Activated naive CD4-positive, alpha-beta T cell treated with anti-CD3 and anti-CD28 coated beads, Interleukin-2, amount 10 ng/mL, durations not matched to agents 7 days and 5 days (primary cell): Measurements from ENCODE around the gene NSMF.

Experiments used
- CTCF ChIA-PET: fragments of 350-600 bp; sonication (Branson Sonifier 250); formaldehyde crosslinking; loops from one replicate; lab custom pipeline; 2021; ENCODE audit warnings: antibody characterized with exemption; lab: Charles Lee
- DNase-seq: peaks from one replicate; pipeline ENCODE4 v3.0.0-alpha.2; 2020
- H3K27ac Mint-ChIP-seq: one replicate; pipeline ENCODE4 v1.8.0; 2021; ENCODE audit warnings: mild to moderate bottlenecking, moderate library complexity, mixed read lengths
- H3K27me3 Mint-ChIP-seq: one replicate; pipeline ENCODE4 v1.8.0; 2021; ENCODE audit warnings: mild to moderate bottlenecking, mixed read lengths
- H3K36me3 Mint-ChIP-seq: one replicate; pipeline ENCODE4 v1.8.0; 2021; ENCODE audit warnings: mixed read lengths
- H3K4me1 Mint-ChIP-seq: one replicate; pipeline ENCODE4 v1.8.0; 2021; ENCODE audit warnings: mixed read lengths
- H3K4me3 Mint-ChIP-seq: one replicate; pipeline ENCODE4 v1.8.0; 2021; ENCODE audit warnings: mild to moderate bottlenecking, moderate library complexity, mixed read lengths
- H3K9me3 Mint-ChIP-seq: one replicate; pipeline ENCODE4 v1.8.0; 2021; ENCODE audit warnings: mixed read lengths

The NSMF gene

DNA sequence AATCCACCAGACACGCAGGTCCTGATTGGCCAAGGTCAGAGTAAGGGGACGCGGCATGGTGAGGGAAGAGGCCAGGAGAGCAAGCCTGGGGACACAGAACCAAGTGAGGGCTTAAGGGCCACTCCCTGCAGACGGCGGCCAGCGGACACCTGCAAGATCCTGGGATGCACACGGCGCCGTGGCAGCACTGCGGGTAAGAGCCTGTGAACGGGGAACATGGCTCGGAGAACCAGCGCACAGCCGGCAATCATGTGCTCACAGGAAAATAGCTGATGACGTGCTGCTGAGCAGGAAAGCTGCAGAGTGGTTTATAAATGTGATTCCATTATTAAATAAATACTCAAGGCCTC lies 27.0 kb upstream of the NSMF start:
- Mint-ChIP-seq H3K36me3 (no peaks in the 10 kb centered on the region), H3K27me3 (no peaks in the 10 kb centered on the region), H3K4me3 (no peak overlapping the region), H3K27ac (no peak overlapping the region), H3K4me1 (peaks cover 15% of the 10 kb centered on the region), H3K9me3 (no peaks in the 10 kb centered on the region)
- CTCF ChIA-PET = no interaction called here
- no peak for DNase-seq

DNA sequence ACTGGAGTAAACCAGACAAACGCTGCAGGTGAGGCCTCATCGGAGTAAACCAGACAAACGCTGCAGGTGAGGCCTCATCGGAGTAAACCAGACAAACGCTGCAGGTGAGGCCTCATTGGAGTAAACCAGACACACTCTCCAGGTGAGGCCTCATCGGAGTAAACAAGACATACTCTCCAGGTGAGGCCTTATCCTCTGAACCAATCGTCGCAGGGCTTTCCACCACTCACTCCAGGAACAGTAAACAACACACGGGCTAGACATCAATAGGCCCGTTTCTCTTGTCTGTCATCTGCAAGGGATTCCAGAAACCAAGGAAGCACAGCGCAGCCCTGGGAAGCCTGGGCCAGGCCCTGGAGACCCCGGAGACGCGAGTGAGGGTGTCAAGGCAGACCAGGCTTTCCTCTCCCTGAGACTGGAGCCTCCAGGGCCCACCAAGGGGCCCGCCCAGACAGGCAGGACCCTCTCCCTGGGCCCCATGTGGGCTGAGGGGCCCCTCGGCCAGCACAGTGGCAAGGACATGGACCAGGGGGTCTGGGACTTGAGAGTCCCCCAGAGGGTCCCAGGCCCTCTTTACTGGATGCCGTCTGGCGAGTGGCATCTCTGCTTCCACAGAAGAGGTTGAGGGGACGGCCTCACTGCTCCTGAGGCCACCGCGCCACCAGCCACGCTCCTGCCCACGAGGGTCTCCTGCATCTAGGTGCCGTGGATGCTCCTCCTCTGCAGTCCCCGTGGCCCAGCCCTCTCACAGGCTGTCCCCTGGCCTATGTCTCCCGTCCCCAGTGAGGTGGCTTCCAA lies 26.4 kb upstream of the NSMF start:
- Mint-ChIP-seq H3K9me3 (no peaks in the 10 kb centered on the region), H3K4me1 (peaks cover 12% of the 10 kb centered on the region), H3K4me3 (no peak overlapping the region), H3K27ac (no peak overlapping the region), H3K27me3 (no peaks in the 10 kb centered on the region), H3K36me3 (no peaks in the 10 kb centered on the region)
- DNase-seq = no peak
- CTCF ChIA-PET = no interaction called here

DNA sequence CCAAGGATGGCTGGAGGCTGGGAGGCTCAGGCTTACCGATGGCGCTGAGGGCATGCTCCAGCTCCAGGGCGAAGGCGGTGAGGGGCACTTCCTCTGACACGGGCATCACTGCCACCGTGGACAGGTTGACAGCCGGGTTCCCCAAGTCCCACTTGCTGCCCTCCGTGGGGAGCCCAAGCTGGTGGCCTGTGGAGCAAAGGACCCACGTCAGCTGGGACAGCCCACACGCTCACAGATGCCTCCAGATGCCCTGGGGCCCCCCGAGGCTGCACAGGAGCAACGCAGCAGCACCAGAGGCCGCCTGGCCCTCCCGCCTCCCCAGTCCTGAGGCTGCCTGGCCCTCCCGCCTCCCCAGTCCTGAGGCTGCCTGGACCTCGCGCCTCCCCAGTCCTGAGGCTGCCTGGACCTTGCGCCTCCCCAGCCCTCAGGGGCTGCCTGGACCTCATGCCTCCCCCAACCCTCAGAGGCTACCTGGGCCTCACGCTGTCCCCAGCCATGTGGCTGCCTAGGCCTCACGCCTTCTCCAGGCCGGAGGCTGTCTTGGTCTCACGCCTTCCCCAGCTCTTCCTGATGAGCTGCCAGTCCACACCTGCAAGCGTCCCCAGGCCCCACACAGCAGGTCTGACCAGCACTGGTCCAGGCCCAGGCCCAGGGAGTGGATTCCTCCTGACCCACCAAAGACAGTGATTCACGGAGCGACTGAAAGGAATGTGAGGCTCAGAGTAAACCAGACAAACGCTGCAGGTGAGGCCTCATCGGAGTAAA lies 25.6 kb upstream of the NSMF start:
- no peaks in the 10 kb centered on the region for H3K27me3 Mint-ChIP-seq
- CTCF ChIA-PET = no interaction called here
- no peaks in the 10 kb centered on the region for H3K9me3 Mint-ChIP-seq
- no peak for DNase-seq
- H3K4me3 Mint-ChIP-seq = no peak overlapping the region
- H3K27ac Mint-ChIP-seq = no peak overlapping the region
- no peaks in the 10 kb centered on the region for H3K36me3 Mint-ChIP-seq
- peaks cover 10% of the 10 kb centered on the region for H3K4me1 Mint-ChIP-seq

DNA sequence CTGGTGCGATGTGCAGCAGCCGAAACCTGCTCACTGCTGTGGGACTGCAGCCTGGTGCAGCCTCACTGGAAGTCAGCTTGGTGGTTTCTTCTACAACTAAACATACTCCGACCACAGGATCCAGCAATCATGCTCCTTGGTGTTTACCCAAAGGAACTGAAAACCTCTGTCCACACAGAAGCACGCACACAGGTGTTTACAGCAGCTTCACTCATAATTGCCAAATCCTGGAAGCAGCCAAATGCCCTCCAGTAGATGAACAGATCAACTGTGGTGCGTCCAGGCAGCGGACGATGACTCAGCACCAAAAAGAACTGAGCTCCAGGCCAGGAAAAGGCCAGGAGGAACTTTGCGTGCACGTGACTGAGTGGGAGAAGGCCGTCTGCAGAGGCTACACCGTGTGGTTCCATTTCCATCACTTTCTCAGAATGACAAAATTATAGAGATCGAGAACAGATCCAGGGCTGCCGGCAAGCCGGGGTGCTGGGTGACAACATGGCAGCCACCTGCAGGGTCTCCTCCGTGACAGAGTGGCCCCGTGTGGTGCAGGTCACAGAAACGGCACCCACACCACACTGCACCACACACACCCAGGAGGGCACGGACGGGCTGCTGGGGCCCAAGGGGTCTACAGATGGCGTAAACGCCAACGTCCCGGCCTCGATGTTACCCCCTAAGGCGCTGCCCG lies 23.1 kb upstream of the NSMF start:
- H3K9me3 Mint-ChIP-seq = no peaks in the 10 kb centered on the region
- CTCF ChIA-PET = interaction anchor here (0.8 kb wide), 1 partner anchor 38 kb away, joined by 3 read pairs; no protein-coding TSS in a partner anchor
- no peak overlapping the region for H3K4me3 Mint-ChIP-seq
- H3K27me3 Mint-ChIP-seq = no peaks in the 10 kb centered on the region
- no peaks in the 10 kb centered on the region for H3K36me3 Mint-ChIP-seq
- H3K4me1 Mint-ChIP-seq = peaks cover 10% of the 10 kb centered on the region
- no peak overlapping the region for H3K27ac Mint-ChIP-seq
- DNase-seq = no peak

DNA sequence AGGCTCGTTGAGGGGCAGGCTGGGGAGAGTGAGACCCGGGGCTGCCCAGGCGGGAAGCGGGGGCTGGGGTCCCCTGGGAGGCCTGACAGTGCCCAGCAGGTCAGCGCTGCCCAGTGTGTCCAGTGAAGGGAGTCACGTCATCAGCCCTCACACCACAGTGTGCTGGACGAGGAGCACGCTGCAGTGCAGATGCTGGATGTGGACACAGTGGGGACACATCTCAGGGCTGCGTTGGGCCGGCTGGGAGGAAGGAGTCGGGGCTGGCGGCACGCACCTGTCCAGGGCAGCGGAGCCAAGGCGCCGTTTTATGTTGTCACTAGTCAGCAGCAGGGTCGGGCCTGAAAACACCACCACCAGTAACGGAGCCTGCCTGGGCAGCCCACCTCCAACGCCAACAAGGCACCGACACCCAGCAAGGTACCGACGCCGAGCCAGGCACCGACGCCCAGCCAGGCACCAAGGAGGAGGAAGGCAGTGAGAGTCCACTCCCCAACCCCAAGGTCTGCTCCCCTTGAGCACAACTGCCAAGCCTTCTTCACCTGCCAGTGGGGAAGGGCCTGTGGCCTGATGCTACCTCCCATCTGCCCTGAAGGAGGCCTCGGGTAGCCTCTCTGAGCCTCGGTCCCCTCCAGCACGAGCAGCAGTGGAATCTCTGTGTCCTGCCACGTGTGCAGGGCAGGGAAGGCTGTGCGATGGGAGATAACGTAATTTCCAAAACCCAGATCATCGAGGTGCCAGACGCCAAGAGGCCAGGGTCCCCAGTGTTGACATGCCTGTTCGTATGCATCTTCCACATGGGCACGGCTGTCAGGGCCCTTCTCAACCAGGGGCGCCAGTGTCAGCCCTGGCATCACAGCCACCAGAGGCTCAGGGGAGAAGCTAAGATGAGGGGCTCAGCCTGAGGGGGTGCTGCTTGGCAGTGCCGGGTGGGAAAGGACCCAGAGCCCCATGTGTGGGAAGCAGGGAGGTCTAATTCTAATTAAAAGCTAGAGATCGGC lies 21.9 kb upstream of the NSMF start:
- no peak for DNase-seq
- peaks cover 6% of the 10 kb centered on the region for H3K9me3 Mint-ChIP-seq
- H3K27me3 Mint-ChIP-seq = no peaks in the 10 kb centered on the region
- CTCF ChIA-PET = no interaction called here
- H3K36me3 Mint-ChIP-seq = peaks cover 2% of the 10 kb centered on the region
- H3K4me3 Mint-ChIP-seq = no peak overlapping the region
- H3K27ac Mint-ChIP-seq = no peak overlapping the region
- peaks cover 10% of the 10 kb centered on the region for H3K4me1 Mint-ChIP-seq

DNA sequence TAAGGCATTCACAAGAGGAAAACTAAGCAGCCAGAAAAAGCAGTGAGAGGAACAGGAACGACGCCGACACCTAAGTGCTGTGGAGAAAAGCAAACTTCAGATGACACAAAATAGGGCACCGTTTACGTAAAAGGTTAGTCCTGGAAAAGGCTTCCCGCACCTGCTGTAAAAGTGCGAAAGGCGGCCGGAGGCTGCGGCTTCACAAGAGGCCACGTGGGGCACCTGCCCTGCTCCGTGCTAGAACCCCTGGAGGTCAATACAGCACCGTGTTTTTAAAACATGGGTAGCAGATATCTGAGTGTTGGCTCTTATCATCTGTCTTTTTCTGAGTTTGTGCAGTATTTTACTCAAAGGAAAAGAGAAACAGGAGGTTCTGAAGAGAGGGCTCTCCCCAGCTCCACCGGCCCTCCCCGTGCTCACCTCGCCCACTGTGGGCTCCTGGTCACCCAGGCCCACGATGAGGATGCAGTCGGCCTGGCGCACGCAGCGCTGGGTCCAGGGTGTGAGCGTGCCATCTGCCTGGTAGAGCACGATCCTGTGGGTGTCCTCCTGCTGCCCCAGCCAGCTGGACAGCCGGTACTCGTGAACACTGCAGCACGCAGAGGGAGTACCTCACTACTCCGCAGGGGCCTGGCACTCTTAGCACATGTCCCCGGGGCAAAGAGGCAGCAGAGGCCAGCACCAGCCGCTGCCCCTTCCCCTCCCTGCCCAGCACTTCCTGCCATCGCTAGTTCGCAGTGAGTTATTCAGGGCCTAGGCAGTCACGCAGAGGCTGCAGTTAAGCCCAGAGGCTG lies 21.0 kb upstream of the NSMF start:
- H3K27ac Mint-ChIP-seq = no peak overlapping the region
- CTCF ChIA-PET = interaction anchor here (0.5 kb wide), 1 partner anchor 35 kb away, joined by 3 read pairs; no protein-coding TSS in a partner anchor
- no peak for DNase-seq
- no peaks in the 10 kb centered on the region for H3K27me3 Mint-ChIP-seq
- no peak overlapping the region for H3K4me3 Mint-ChIP-seq
- peaks cover 3% of the 10 kb centered on the region for H3K36me3 Mint-ChIP-seq
- peaks cover 10% of the 10 kb centered on the region for H3K4me1 Mint-ChIP-seq
- peaks cover 11% of the 10 kb centered on the region for H3K9me3 Mint-ChIP-seq

DNA sequence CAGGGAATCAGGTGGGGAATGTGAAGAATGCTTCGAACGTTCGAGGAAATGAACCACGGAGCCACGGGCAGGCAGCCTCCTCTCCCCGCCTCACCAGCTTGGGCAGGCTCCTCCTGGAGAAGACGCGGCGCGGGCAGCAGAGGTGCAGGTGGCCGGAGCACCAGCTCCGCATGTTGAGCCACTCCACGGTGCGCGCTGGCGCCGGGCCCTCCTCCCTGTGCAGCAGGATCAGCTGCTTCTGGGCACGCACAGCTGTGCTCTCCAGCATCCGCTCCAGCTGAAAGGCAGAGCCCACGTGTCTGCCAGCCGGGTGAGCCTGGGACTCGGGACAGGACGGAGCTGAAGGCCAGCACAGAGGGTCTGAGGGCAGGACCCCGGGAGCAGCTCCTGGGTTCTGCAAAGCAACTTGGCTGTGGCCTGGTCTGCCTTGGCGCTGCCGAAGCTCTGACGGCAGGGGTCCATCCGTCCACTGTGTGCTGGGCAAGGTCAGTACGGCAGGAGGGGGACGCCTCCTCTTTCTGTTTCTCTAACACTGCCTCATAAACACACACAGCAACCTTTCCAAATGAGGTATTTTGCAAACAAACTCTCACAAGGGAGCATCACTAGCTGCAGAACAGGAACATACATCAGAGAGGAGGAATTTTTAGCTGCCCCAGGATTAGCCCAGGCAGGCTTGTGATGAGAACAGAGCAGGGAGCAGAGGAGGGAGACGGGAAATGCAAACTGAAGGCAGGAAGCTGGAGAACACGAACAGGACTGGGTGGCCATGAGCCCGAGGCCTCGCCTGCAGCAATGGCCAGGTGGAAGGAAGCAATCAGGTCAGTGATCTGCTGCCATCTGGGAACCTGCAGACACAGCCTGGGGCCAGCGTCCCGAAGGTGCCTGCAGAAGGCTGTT lies 20.1 kb upstream of the NSMF start:
- Mint-ChIP-seq H3K4me3 (no peak overlapping the region), H3K27ac (no peak overlapping the region), H3K36me3 (peaks cover 6% of the 10 kb centered on the region), H3K27me3 (no peaks in the 10 kb centered on the region), H3K4me1 (peaks cover 10% of the 10 kb centered on the region), H3K9me3 (peaks cover 16% of the 10 kb centered on the region)
- no peak for DNase-seq
- CTCF ChIA-PET = no interaction called here

DNA sequence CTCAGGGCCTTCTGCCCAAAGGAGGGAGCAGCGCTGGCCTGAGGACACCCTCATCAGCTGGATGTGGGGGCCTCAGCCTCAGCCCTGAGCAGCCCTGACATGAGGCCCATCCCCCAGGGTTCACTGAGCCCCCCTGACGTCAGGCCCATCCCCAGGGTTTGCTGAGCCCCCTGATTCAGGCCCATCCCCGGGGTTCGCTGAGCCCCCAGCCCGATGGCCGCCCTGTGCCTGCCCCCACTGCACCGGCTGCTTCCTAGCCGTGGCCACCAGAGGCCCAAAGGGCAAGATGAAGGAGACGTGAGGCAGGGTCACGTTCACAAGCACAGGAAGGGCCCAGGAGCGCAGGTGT lies 19.5 kb upstream of the NSMF start:
- peaks cover 21% of the 10 kb centered on the region for H3K9me3 Mint-ChIP-seq
- H3K27ac Mint-ChIP-seq = no peak overlapping the region
- CTCF ChIA-PET = no interaction called here
- peaks cover 10% of the 10 kb centered on the region for H3K4me1 Mint-ChIP-seq
- H3K27me3 Mint-ChIP-seq = no peaks in the 10 kb centered on the region
- no peak overlapping the region for H3K4me3 Mint-ChIP-seq
- H3K36me3 Mint-ChIP-seq = peaks cover 8% of the 10 kb centered on the region
- no peak for DNase-seq

DNA sequence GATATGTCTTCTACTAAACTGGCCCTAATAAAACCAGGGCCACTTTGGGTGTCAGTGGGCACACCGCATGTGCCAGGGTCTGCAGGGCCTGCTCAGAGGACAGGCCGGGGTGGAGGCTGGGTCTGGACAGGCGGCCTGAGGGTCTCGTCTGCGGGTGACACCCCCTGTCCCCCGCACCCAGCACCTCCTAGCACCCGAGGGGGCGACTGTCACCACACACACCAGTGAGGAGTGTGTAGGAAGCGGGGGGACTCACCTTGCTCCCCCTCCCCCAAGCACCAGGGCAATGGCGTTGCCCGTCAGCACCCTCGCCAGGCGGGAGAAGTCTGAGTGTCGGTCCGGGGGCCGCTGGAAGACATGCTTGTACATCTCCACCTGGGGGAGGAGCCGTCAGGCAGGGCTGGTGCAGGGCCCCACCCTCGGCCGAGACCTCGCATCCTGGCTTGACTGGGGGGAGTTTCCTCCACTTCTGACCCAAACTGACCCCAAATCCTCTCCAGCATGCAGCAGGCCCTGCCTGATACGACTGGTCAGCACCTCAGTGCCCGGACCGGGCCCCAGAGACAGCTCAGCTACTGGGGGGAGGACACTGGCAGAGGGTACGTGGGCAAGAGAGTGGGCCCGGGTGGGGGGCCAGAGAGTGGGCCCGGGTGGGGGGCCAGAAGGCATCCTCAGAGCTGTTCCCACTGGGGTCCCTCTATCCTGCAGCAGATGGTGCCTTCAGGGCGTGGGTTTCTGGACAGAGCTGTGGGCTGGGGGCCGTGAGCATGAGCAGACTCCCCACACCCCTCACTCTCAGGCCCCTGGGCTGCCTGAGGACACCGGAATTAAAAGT lies 18.9 kb upstream of the NSMF start:
- H3K9me3 Mint-ChIP-seq = peaks cover 26% of the 10 kb centered on the region
- H3K4me3 Mint-ChIP-seq = no peak overlapping the region
- no peak for DNase-seq
- H3K36me3 Mint-ChIP-seq = peaks cover 10% of the 10 kb centered on the region
- no peak overlapping the region for H3K27ac Mint-ChIP-seq
- CTCF ChIA-PET = no interaction called here
- peaks cover 10% of the 10 kb centered on the region for H3K4me1 Mint-ChIP-seq
- H3K27me3 Mint-ChIP-seq = no peaks in the 10 kb centered on the region

DNA sequence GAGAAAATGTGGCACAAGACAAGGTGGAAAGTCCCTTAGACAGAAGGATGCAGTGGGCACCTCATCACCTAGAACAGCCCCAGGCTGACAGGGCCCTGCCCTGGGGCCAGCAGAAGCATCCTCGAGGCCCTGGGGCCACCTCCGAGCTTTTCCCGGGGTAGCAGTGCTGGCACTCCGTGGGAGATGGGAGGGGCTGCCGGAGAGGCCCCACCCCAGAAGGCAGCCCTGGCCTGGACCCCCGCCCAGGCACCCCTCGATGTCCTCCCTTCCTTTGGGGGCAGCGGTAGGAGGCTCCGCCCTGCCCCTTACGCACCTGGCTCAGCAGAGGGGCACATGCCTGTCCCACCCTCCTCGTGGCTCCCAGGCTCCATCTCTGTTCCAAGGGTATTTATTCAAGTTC lies 17.7 kb upstream of the NSMF start:
- Mint-ChIP-seq H3K4me1 (peaks cover 5% of the 10 kb centered on the region), H3K4me3 (no peak overlapping the region), H3K27ac (no peak overlapping the region), H3K36me3 (peaks cover 10% of the 10 kb centered on the region), H3K27me3 (no peaks in the 10 kb centered on the region), H3K9me3 (peaks cover 30% of the 10 kb centered on the region)
- no peak for DNase-seq
- CTCF ChIA-PET = no interaction called here

DNA sequence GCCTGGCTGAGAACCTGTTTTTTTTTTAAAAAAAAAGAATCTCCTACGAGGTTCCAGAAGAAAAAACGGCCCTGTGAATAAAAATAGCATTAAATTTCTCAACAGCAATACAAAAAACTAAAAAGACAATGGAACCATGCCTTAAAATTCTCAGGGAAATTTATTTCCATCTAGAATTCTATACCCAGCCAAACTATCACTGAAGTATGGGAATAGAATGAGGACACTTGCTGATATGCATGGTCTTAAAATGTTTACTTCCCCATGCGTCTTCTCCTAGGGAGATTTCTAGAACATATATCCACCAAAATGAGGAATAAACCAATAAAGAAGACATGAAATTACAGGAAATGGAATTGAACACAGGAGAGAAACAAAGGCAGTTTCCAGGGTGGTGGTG lies 16.5 kb upstream of the NSMF start:
- Mint-ChIP-seq H3K4me3 (no peak overlapping the region), H3K27me3 (peaks cover 4% of the 10 kb centered on the region), H3K36me3 (peaks cover 10% of the 10 kb centered on the region), H3K9me3 (peaks cover 30% of the 10 kb centered on the region), H3K4me1 (peaks cover 2% of the 10 kb centered on the region), H3K27ac (no peak overlapping the region)
- no peak for DNase-seq
- CTCF ChIA-PET = no interaction called here

DNA sequence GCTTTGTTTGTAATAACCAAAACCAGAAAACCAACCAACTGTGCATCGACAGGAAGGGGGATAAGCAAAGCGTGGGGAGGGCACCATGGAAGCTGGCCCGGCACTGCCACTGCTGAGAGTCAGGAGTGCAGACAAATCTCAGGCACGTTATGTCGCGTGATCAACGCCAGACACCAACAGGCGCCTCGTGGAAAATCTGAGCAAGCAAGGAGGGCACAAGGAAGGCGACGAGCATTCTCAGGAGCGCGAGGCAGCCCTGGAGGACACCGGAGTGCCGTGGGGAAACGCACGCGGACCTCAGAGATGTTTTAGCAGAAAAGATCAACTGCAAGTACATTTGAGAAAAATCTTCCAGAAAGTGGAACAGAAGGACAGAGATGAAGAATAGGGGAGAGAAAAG lies 15.1 kb upstream of the NSMF start:
- H3K9me3 Mint-ChIP-seq = peaks cover 30% of the 10 kb centered on the region
- peaks cover 10% of the 10 kb centered on the region for H3K36me3 Mint-ChIP-seq
- peaks cover 5% of the 10 kb centered on the region for H3K4me1 Mint-ChIP-seq
- no peak overlapping the region for H3K4me3 Mint-ChIP-seq
- peaks cover 13% of the 10 kb centered on the region for H3K27me3 Mint-ChIP-seq
- H3K27ac Mint-ChIP-seq = no peak overlapping the region
- CTCF ChIA-PET = no interaction called here
- DNase-seq = no peak
